ENCODE data around the gene JADE2. TPM values are rescaled to one million over a fixed set of nuclear protein-coding genes. Genes with fewer than 3 reads are reported as not detected.
A peak's percentile ranks its signal among the peaks of the same experiment; 100 is the strongest.

The JADE2 gene
- total RNA-seq, 6 experiments from 2014 or later, result 6.1 to 14.8 (median 8.4) TPM

DNA sequence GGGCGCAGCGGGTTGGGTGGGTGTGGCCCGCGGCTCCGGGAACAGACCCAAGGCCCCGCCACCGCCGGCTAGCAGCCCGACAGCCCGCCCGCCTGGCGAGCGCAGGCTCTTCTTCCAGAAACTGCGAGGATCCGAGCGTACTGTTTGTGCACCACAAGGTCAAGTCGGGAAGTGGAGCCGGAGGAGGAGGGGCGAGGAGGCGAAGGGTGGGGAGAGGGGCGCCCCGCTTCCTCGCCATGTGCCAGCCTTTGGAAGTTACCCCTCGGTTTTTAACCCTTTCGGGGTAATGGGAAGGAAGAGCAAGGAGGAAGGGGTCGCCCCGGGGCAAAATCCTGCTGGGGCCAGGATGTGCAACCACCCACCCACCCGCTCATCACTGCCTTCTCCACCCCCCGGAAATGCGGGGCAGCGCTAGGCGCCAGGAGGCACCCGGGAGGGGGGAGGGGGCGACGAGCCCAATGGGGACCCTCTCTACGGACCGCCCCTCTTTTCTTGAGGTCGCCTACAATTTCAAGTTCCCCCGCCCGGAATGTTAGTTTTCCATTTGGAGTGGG, 1.1 kb upstream of the JADE2 start:
- TF ChIP-seq, protein P1, sequence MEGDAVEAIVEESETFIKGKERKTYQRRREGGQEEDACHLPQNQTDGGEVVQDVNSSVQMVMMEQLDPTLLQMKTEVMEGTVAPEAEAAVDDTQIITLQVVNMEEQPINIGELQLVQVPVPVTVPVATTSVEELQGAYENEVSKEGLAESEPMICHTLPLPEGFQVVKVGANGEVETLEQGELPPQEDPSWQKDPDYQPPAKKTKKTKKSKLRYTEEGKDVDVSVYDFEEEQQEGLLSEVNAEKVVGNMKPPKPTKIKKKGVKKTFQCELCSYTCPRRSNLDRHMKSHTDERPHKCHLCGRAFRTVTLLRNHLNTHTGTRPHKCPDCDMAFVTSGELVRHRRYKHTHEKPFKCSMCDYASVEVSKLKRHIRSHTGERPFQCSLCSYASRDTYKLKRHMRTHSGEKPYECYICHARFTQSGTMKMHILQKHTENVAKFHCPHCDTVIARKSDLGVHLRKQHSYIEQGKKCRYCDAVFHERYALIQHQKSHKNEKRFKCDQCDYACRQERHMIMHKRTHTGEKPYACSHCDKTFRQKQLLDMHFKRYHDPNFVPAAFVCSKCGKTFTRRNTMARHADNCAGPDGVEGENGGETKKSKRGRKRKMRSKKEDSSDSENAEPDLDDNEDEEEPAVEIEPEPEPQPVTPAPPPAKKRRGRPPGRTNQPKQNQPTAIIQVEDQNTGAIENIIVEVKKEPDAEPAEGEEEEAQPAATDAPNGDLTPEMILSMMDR (IDR thresholded peaks at IDR 0.05), result no peak
- peak; percentile 67 for TF ChIP-seq POLR2A (IDR thresholded peaks at IDR 0.05)
- ATAC-seq (peak; percentile 42 to 51 (median 46)), DNase-seq (peak; percentile 84 to 89 (median 85))
- intact Hi-C loops (cut with DNase I), result no loop called here
- Histone ChIP-seq H3K36me3 (no peaks in the 10 kb centered on the region), H3K4me1 (peaks cover 0 to 29% (median 12%) of the 10 kb centered on the region in 4 donors), H3K27me3 (no peaks in the 10 kb centered on the region), H3K27ac (peak overlapping the region; percentile 96 to 98 (median 97)), H3K9me3 (no peaks in the 10 kb centered on the region), H3K4me3 (peak overlapping the region; percentile 73 to 88 (median 87))
- 0% methylated on average over 8 of the region's 40 CpGs for WGBS (ENCODE audit: insufficient coverage, low coverage, low lambda C conversion rate, missing lambda C conversion rate)

- H3K9me3 ChIP-seq, result no peaks in the 10 kb centered on the region
- DNase-seq (peak; percentile 66 to 83 (median 80)), ATAC-seq (peak; percentile 3 to 28 (median 16))
- H3K4me3 ChIP-seq, result peak overlapping the region; percentile 73 to 88 (median 87)
- no peaks in the 10 kb centered on the region for H3K27me3 ChIP-seq
- no peaks in the 10 kb centered on the region for H3K36me3 ChIP-seq
- H3K4me1 ChIP-seq, result peaks cover 0 to 31% (median 13%) of the 10 kb centered on the region in 4 donors
- WGBS (ENCODE audit: insufficient coverage, low coverage, low lambda C conversion rate, missing lambda C conversion rate), result 2% methylated on average over 11 of the region's 84 CpGs
- H3K27ac ChIP-seq, result peak overlapping the region; percentile 96 to 98 (median 97)
- intact Hi-C loops (cut with DNase I), result loop anchor here in 1 of 2 donors (5.0 kb wide), 1 partner anchor 46 kb away; no protein-coding TSS in a partner anchor
- peak; percentile 52 for TF ChIP-seq POLR2A (IDR thresholded peaks at IDR 0.05)
- TF ChIP-seq, protein P1 (IDR thresholded peaks at IDR 0.05), result no peak
These were observed 413 bp downstream of the JADE2 start for GRCh38 chr5:134525683-134526482.

DNA sequence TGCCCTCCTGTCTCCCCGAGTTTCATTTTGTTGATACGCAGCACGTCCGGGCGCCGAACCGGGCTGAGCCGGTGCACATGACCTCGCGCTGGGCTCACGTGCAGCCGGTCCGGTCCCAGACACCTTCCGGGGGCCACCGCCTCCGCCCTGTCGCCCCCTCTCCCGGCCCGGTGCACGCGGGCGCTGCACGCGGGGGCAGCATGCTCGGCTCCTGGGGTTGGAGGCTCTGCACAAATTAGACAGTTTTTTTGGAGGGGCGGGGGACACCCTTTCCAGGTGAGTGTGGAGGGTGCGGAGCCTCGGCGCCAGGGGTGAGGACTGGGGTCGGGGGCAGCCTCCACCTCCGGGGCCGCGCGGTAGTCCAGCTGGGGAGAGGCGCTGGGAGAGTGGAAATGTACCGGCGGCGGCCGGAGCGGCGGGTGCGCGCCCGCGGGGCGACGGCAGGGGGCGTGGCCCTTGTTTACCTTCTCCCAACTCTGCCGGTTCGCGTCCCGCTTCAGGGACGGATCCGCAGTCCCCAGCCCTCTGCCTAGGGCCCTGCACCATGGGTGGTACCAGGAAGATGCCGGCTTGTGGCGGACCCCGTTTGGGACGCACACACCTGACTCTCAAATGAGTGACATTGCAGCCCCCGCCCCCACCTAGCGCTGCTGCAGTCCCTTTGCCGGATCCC, 1.1 kb downstream of the JADE2 start:
- intact Hi-C loops (cut with DNase I), result loop anchor here in 1 of 2 donors (5.0 kb wide), 1 partner anchor 46 kb away; no protein-coding TSS in a partner anchor
- no peaks in the 10 kb centered on the region for H3K27me3 ChIP-seq
- peak overlapping the region; percentile 73 to 88 (median 87) for H3K4me3 ChIP-seq
- H3K9me3 ChIP-seq, result no peaks in the 10 kb centered on the region
- TF ChIP-seq POLR2A (IDR thresholded peaks at IDR 0.05), result no peak
- TF ChIP-seq, protein P1 (IDR thresholded peaks at IDR 0.05), result peak; percentile 44 to 53 (median 49)
- H3K4me1 ChIP-seq, result peaks cover 0 to 33% (median 13%) of the 10 kb centered on the region in 4 donors
- H3K27ac ChIP-seq, result peak overlapping the region; percentile 96 to 98 (median 97)
- H3K36me3 ChIP-seq, result no peaks in the 10 kb centered on the region
- DNase-seq (peak; percentile 84 to 87 (median 86)), ATAC-seq (peak; percentile 50 to 53 (median 52))
- WGBS (ENCODE audit: insufficient coverage, low coverage, low lambda C conversion rate, missing lambda C conversion rate), result 0% methylated on average over 3 of the region's 61 CpGs

- ATAC-seq (peak; percentile 68 to 75 (median 72)), DNase-seq (peak; percentile 85 to 89 (median 88))
- Histone ChIP-seq H3K36me3 (no peaks in the 10 kb centered on the region), H3K9me3 (no peaks in the 10 kb centered on the region), H3K4me3 (peak overlapping the region; percentile 73 to 88 (median 87)), H3K4me1 (peaks cover 0 to 33% (median 13%) of the 10 kb centered on the region in 4 donors), H3K27ac (peak overlapping the region; percentile 96 to 98 (median 97)), H3K27me3 (no peaks in the 10 kb centered on the region)
- TF ChIP-seq, protein P1 (IDR thresholded peaks at IDR 0.05), result peak; percentile 57 to 95 (median 68)
- peak; percentile 26 for TF ChIP-seq POLR2A (IDR thresholded peaks at IDR 0.05)
- WGBS (ENCODE audit: insufficient coverage, low coverage, low lambda C conversion rate, missing lambda C conversion rate), result 1% methylated on average over 19 of the region's 57 CpGs
- intact Hi-C loops (cut with DNase I), result loop anchor here in 1 of 2 donors (5.0 kb wide), 1 partner anchor 45 kb away; no protein-coding TSS in a partner anchor
These were observed 1.9 kb downstream of the JADE2 start for GRCh38 chr5:134527156-134527960.

Data from right lobe of liver (tissue), 6 donors.